ENCODE data around the gene RAF1. TPM values are rescaled to one million over a fixed set of nuclear protein-coding genes. Genes with fewer than 3 reads are reported as not detected.

The RAF1 gene
- total and polyA plus RNA-seq, 9 of the 15 experiments (the other 6 are each of a cell fraction or from before 2014, with no cell fraction given) = 28.0 to 183 (median 85.6) TPM

DNA sequence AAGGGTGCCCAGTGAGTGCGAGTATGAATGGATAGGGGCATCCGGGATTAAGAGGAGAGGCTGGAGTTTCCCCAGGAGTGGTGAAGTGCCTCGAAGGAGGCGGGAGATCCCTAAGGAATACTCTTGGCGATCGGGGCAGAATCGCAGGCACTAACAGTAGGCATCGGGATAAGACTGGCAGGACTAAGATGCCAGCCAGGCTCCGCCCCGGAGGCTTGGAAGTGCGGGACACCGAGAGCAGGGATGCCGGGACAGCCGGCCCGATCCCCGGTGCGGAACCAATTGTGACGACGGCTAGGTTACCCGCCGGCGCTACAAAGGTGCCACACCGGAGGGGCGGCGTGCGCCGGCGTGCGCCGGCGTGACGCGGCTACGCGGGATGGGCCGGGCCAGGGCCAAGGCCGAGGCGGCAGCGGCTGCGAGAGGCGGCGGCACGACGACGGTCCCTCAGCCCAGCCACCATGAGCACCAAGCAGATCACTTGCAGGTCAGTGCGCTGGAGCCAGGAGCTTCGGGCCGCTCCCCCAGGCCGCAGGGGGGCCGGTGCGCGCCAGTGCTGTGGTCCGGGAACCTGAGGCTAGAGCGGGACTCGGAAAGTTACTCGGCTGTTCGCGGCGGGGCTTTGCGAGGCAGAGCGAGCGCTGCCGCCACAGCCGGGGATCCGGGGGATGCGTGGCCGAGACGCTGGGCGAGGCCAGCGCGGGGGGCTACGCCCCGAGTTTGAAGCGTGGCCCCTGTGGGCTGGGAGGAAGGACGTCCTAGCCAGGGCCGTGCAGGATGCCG lies 107.0 kb downstream of the RAF1 start, which contains the start of gene MKRN2 (continued):
- TF ChIP-seq, protein P1, sequence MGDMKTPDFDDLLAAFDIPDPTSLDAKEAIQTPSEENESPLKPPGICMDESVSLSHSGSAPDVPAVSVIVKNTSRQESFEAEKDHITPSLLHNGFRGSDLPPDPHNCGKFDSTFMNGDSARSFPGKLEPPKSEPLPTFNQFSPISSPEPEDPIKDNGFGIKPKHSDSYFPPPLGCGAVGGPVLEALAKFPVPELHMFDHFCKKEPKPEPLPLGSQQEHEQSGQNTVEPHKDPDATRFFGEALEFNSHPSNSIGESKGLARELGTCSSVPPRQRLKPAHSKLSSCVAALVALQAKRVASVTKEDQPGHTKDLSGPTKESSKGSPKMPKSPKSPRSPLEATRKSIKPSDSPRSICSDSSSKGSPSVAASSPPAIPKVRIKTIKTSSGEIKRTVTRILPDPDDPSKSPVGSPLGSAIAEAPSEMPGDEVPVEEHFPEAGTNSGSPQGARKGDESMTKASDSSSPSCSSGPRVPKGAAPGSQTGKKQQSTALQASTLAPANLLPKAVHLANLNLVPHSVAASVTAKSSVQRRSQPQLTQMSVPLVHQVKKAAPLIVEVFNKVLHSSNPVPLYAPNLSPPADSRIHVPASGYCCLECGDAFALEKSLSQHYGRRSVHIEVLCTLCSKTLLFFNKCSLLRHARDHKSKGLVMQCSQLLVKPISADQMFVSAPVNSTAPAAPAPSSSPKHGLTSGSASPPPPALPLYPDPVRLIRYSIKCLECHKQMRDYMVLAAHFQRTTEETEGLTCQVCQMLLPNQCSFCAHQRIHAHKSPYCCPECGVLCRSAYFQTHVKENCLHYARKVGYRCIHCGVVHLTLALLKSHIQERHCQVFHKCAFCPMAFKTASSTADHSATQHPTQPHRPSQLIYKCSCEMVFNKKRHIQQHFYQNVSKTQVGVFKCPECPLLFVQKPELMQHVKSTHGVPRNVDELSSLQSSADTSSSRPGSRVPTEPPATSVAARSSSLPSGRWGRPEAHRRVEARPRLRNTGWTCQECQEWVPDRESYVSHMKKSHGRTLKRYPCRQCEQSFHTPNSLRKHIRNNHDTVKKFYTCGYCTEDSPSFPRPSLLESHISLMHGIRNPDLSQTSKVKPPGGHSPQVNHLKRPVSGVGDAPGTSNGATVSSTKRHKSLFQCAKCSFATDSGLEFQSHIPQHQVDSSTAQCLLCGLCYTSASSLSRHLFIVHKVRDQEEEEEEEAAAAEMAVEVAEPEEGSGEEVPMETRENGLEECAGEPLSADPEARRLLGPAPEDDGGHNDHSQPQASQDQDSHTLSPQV (IDR thresholded peaks at IDR 0.05) = peak; percentile 80
- TF ChIP-seq, protein P2, sequence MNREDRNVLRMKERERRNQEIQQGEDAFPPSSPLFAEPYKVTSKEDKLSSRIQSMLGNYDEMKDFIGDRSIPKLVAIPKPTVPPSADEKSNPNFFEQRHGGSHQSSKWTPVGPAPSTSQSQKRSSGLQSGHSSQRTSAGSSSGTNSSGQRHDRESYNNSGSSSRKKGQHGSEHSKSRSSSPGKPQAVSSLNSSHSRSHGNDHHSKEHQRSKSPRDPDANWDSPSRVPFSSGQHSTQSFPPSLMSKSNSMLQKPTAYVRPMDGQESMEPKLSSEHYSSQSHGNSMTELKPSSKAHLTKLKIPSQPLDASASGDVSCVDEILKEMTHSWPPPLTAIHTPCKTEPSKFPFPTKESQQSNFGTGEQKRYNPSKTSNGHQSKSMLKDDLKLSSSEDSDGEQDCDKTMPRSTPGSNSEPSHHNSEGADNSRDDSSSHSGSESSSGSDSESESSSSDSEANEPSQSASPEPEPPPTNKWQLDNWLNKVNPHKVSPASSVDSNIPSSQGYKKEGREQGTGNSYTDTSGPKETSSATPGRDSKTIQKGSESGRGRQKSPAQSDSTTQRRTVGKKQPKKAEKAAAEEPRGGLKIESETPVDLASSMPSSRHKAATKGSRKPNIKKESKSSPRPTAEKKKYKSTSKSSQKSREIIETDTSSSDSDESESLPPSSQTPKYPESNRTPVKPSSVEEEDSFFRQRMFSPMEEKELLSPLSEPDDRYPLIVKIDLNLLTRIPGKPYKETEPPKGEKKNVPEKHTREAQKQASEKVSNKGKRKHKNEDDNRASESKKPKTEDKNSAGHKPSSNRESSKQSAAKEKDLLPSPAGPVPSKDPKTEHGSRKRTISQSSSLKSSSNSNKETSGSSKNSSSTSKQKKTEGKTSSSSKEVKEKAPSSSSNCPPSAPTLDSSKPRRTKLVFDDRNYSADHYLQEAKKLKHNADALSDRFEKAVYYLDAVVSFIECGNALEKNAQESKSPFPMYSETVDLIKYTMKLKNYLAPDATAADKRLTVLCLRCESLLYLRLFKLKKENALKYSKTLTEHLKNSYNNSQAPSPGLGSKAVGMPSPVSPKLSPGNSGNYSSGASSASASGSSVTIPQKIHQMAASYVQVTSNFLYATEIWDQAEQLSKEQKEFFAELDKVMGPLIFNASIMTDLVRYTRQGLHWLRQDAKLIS (CRISPR knock-in tag; IDR thresholded peaks at IDR 0.05) = peak; percentile 82; the same call in 1 of the 2 replicates
- TF ChIP-seq, protein P3, sequence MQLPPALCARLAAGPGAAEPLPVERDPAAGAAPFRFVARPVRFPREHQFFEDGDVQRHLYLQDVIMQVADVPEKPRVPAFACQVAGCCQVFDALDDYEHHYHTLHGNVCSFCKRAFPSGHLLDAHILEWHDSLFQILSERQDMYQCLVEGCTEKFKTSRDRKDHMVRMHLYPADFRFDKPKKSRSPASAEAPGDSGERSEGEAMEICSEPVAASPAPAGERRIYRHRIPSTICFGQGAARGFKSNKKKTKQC (CRISPR knock-in tag; IDR thresholded peaks at IDR 0.05) = peak; percentile 92
- no peak for TF ChIP-seq SIRT6 (IDR thresholded peaks at IDR 0.05; ENCODE audit: low read depth, low read length)
- TF ChIP-seq, protein P4, sequence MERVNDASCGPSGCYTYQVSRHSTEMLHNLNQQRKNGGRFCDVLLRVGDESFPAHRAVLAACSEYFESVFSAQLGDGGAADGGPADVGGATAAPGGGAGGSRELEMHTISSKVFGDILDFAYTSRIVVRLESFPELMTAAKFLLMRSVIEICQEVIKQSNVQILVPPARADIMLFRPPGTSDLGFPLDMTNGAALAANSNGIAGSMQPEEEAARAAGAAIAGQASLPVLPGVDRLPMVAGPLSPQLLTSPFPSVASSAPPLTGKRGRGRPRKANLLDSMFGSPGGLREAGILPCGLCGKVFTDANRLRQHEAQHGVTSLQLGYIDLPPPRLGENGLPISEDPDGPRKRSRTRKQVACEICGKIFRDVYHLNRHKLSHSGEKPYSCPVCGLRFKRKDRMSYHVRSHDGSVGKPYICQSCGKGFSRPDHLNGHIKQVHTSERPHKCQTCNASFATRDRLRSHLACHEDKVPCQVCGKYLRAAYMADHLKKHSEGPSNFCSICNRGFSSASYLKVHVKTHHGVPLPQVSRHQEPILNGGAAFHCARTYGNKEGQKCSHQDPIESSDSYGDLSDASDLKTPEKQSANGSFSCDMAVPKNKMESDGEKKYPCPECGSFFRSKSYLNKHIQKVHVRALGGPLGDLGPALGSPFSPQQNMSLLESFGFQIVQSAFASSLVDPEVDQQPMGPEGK (CRISPR knock-in tag; IDR thresholded peaks at IDR 0.05; ENCODE audit: borderline replicate concordance) = no peak
- peak; percentile 85 for TF ChIP-seq SIN3B (IDR thresholded peaks at IDR 0.05; ENCODE audit: low read depth)
- TF ChIP-seq ZNF146 (CRISPR knock-in tag; IDR thresholded peaks at IDR 0.05; ENCODE audit: unreplicated experiment) = no peak
- peak in 1 of 2 experiments; percentile 26; a peak in 1 of 4 replicates for TF ChIP-seq SRF (CRISPR knock-in tag; IDR thresholded peaks at IDR 0.05)
- peak; percentile 84; the same call in 1 of the 2 replicates for TF ChIP-seq ZNF24 (IDR thresholded peaks at IDR 0.05)
- no peak; the same call in 1 of the 2 replicates for TF ChIP-seq ZSCAN29 (IDR thresholded peaks at IDR 0.05)
- TF ChIP-seq, protein P5, sequence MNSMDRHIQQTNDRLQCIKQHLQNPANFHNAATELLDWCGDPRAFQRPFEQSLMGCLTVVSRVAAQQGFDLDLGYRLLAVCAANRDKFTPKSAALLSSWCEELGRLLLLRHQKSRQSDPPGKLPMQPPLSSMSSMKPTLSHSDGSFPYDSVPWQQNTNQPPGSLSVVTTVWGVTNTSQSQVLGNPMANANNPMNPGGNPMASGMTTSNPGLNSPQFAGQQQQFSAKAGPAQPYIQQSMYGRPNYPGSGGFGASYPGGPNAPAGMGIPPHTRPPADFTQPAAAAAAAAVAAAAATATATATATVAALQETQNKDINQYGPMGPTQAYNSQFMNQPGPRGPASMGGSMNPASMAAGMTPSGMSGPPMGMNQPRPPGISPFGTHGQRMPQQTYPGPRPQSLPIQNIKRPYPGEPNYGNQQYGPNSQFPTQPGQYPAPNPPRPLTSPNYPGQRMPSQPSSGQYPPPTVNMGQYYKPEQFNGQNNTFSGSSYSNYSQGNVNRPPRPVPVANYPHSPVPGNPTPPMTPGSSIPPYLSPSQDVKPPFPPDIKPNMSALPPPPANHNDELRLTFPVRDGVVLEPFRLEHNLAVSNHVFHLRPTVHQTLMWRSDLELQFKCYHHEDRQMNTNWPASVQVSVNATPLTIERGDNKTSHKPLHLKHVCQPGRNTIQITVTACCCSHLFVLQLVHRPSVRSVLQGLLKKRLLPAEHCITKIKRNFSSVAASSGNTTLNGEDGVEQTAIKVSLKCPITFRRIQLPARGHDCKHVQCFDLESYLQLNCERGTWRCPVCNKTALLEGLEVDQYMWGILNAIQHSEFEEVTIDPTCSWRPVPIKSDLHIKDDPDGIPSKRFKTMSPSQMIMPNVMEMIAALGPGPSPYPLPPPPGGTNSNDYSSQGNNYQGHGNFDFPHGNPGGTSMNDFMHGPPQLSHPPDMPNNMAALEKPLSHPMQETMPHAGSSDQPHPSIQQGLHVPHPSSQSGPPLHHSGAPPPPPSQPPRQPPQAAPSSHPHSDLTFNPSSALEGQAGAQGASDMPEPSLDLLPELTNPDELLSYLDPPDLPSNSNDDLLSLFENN (IDR thresholded peaks at IDR 0.05; ENCODE audit: low read depth in 2 of 2, low read length in 2 of 2) = peak; percentile 42 to 70; a peak in 3 of 4 replicates

All from K562 (cell line).